HG03432 (cell line): Measurements from ENCODE around the gene RAP2A.

Experiments used
- ATAC-seq: cut with Tn5 transposase; IDR thresholded peaks from one replicate; pipeline ENCODE4 v1.9.1; 2021; ENCODE audit warnings: mild to moderate bottlenecking, moderate library complexity; ENCODE audit not compliant: unreplicated experiment

The RAP2A gene

DNA sequence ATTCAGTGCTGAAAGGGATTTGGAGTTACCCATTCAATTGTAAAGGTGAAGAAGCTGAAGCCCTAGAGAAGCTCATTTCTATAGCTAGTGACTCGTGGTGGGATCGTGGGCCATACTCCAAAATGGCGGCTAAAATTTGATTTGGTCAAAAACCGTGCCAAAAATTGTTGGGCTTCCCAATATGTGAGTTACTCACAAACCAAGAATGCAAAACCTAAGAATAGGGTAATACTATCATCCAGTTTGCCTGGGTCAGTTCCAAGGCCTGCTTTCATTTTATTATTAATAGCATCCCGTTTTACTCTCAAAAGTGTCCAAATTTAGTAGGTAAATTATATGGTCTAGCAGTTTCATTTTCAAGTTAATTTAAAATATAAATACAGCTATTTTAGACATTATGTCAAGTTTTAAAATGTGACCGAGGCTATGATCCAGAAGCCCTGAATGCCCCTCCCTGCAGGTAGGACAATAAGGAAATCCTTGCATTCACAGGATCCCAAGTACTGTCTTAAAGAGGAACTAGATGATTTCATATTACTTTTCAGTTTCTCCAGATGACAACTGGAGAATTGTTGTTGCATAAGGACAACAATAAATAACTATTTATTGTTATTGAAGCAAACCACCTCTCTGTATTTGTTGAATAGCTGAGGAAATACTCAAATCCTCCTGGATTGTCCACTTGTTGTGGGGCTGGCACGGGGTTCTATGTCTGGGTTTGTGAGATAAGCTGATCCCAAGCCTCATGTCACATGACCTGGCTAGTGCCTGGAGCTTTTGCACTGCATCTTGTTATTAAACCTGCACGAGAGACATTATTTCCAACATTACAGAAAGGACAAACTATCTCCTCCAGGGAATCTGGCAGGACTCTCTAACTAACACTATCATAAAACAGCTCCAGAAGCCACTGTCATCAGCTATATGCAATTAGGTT is 11.6 kb upstream of the RAP2A start:
- ATAC-seq, result no peak

- no peak for ATAC-seq
These were observed 10.5 kb upstream of the RAP2A start for GRCh38 chr13:97423300-97424045.

GRCh38 chr13:97425590-97425989 is 8.4 kb upstream of the RAP2A start:
- no peak for ATAC-seq

- ATAC-seq, result no peak
These were observed 7.3 kb upstream of the RAP2A start for GRCh38 chr13:97426695-97427094.

- no peak for ATAC-seq
These were observed 4.3 kb upstream of the RAP2A start for GRCh38 chr13:97429681-97430081.

DNA sequence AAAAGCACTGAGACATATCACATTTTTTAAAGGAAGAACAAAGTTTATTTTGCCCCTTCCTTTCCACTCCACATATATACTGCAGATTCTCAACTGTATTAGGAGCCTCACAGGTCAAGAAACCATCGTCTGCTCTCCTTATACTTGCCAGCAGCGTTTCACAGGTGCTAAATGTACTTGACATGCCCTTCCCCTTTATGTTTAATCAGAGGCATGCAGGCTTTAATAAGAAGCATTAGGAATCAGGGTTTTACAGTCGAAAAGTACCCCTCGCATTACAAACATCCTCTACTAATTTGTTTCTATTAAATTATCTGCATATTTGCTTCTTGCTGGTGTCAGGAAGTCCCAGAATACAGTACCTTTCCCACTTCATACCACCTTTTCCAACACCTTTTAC is 3.7 kb upstream of the RAP2A start:
- ATAC-seq, result no peak

DNA sequence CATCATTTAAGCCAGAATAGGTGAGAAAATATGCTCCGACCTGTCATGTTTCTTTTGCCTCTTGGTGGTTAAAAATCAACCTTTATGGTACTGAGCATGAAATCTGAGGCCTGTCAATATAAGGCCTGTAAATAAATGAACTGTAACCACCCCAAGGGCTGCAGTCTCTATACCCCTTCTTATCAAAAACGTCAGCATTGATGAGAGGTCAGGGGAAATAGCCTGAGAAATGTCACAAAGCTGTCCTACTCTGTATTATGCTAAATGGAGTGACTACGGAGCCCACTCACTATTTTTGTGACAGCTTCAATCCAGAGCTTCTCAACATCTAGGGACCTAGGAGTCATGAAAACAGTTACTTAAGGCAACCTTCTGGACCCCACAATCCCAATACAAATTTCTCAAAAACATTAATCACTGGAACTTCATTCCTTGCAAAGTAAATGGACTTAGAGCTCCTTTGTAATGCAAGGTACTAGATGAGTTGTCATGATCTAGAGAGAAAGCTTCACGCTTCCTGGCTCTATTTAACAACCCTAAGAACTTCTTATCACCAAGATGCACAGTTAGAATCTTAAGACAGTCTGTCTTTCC is 2.7 kb upstream of the RAP2A start:
- no peak for ATAC-seq

DNA sequence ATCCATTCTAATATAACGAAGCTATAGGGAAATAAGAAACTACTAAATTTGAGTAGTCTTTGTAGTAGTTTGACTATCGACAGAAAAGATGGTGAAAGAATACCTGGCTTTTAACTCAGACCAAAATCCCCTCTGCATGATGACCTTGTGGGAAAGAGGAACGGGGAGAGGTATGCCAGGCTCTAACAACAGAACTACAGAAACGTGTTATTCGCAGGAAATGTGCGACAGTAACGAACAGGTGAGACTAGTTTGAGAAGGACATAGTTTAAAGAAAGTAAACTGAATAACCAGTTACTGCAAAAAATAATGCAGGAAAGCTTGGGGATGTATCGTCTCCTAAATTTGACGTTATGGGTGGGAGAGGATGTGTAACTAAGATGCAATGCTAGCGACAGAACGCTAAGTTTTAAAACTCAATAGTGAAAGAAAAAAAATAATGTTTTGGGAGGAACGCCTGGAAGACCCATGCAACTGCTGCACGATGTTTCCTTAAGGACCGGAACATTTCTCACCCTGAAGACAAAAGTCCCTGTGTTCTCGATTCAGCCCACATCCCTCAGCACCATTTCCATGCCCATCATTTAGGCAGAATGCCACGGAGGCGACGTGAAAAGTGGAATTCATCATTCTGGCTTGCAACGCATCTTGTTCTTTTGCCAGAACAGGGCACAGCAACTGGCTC is 1.6 kb upstream of the RAP2A start:
- ATAC-seq, result no peak

GRCh38 chr13:97432917-97433726 is 847 bp upstream of the RAP2A start:
- ATAC-seq, result peak; percentile 79

DNA sequence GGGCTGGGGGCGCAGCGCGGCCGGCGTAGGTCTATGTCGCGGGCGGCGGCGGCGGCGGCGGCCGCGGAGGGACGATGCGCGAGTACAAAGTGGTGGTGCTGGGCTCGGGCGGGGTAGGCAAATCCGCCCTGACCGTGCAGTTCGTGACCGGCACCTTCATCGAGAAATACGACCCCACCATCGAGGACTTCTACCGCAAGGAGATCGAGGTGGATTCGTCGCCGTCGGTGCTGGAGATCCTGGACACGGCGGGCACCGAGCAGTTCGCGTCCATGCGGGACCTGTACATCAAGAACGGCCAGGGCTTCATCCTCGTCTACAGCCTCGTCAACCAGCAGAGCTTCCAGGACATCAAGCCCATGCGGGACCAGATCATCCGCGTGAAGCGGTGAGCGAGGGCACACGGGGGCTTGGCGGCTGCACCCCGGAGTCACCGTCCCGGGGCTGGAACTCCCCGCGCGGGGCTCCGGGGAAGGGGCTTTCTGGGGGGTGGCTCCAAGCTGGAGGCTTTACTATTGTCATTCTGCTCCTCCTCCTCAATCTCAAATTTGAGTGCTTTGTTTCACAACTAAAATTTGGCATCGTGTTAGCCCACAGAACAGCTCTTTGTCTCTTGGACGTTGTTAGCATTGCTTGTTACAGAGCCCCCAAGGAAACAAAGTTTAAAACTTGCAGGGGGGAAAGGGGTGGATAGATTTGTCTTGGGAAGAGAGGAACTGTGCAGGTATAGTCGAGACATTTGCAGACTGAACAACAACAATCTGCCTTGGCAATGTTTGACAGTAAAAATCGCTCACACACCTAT is 630 bp downstream of the RAP2A start:
- ATAC-seq, result peak; percentile 2

DNA sequence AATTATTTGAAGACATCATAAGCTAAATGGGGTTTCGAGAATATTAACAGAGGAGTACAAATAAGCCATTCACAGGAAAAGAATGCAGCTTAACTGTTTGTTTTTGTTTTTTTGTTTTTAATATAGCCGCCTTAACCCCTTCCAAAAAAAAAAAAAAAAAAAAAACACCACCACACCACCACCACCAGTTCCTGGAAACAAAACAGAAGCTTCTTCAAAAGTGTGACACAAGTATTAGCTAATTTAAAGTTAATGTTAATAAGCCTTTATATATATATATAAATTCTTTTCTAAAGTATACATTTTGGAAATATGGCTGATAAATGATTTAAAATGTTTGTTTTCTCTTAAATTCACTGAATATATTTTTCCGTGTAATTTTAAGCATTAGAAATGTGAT is 1.4 kb downstream of the RAP2A start:
- no peak for ATAC-seq

- ATAC-seq, result no peak
These were observed 1.8 kb downstream of the RAP2A start for GRCh38 chr13:97435794-97436193.

DNA sequence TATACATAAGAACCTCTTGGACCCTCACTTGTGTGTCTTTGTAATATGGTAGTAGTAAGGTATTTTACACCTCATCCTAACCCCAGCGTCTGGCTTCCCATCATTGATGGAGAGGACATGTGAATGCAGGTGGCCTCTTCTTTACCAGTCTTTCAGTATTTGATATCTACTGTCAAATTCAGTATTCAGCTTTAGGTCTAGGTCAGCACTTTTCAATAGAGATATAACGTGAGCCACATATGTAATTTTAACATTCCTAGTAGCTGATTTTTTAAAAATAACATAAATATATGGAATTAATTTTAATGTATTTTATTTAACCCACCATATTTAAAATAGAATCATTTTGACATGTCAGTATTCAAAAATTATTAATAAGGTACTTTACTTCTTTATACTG is 2.9 kb downstream of the RAP2A start:
- ATAC-seq, result no peak

DNA sequence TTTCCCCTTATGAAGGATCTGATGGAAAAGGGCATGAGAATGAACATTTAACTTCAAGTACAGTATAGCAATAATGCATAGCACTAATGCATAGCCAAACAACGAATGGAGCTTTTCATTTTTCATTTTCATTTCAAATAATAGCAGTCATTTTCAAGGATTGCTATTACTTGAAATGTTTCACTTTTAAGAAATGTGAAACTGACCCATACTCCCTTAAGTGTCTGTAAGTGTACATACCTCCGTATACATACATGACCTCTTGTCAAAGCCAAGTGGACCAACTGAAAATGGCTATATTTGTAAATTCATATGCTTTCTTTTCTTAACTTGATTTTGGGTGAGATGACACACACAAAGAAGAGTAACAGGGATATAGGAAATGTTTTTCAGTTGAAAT is 3.8 kb downstream of the RAP2A start:
- ATAC-seq, result no peak

- no peak for ATAC-seq
These were observed 5.1 kb downstream of the RAP2A start for GRCh38 chr13:97438856-97439595.

- no peak for ATAC-seq
These were observed 6.7 kb downstream of the RAP2A start for GRCh38 chr13:97440598-97441170.

DNA sequence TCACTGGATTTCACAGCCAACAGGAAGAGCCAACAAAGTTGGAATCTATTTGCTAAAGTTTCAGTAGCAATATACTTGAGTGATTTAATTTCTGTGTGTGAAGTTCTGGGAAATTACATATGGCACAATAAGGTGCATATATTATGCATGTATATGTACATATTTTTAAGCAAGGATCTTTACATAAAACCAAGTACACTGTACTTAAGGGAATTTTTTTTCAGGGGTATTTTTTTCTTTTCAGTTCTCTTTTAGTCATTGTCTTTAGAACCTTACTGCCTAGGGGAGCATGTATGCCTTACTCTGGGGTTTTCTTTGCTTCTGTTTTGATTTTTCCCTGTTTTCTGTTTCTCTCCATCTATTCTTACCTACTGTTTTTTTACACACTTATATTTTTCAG is 7.4 kb downstream of the RAP2A start:
- peak; percentile 80 for ATAC-seq

DNA sequence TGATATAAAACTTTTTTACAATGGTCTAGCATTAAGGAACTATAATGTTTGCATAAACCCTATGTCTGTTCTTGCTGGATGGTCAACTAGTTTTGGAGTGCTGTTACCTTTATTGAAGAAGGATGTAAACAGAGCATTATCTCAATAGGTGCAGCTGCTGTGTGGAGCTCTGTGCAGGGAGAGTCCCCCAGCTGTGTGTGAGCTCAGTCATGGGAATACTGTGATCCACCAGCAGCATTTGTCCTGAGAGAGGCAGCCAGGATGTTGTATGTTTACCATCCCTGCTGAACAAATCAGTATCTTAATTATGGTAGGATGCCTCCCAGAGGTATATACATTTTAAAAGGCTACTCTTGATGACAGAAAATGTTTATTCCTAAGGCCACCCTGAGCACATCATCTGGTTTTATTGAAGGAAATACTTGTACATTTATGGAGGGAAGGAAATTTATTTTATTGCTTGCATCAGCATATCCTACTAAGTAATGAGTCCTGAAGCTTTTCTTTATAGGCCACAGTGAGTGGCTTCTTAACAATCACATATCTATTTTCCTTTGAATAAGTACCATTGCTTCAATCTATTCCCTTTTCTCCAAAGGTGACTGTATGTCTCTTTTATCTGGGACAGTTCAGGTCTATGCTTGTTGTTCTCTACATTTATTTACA is 11.7 kb downstream of the RAP2A start:
- ATAC-seq, result no peak
